Caco-2 (cell line): ENCODE data around the gene PMEPA1. TPM values are rescaled to one million over a fixed set of nuclear protein-coding genes. Genes with fewer than 3 reads are reported as not detected.

Experiments
- BruUV-seq: library from RNA; stranded (reverse); fragments of 400-500 nt; replicated peaks from 2 replicates; lab custom pipeline; 2021; lab: Mats Ljungman, UMichigan
- CTCF ChIA-PET: fragments of 300-600 bp; sonication (Branson Sonifier 250); formaldehyde crosslinking; loops from one replicate; lab custom pipeline; 2022; ENCODE audit warnings: antibody characterized with exemption; lab: Charles Lee
- POLR2A ChIA-PET: fragments of 300-600 bp; sonication (Branson Sonifier 250); formaldehyde crosslinking; loops from one replicate; lab custom pipeline; 2022; ENCODE audit warnings: antibody characterized with exemption; lab: Charles Lee
- DNase-seq, 2 experiments: peaks; one replicate each; pipeline versions ENCODE4 v3.0.0 to v3.0.0-alpha.2; 2020 to 2022
- H3K27me3 ChIP-seq: replicated peaks from 2 replicates; pipeline ENCODE4 v1.6.0; 2011; ENCODE audit warnings: low read length; ENCODE audit not compliant: control insufficient read depth, insufficient read depth
- H3K36me3 ChIP-seq: 2 replicates; pipeline ENCODE4 v1.5.1; 2011; ENCODE audit warnings: low read length; ENCODE audit not compliant: control insufficient read depth, insufficient read depth
- H3K4me1 ChIP-seq: fragments of 250-450 bp; sonication (Bioruptor Pico); 2 replicates; pipeline ENCODE4 v1.5.1; 2020; ENCODE audit warnings: mild to moderate bottlenecking
- H3K4me3 ChIP-seq: 2 replicates; pipeline ENCODE4 v1.5.1; 2011; ENCODE audit warnings: low read depth, mild to moderate bottlenecking, control low read depth, low read length
- H3K9me3 ChIP-seq: fragments of 250-450 bp; sonication (Bioruptor Pico); 2 replicates; pipeline ENCODE4 v1.5.1; 2020; ENCODE audit warnings: mild to moderate bottlenecking, moderate library complexity
- H3K27ac Mint-ChIP-seq: one replicate; pipeline ENCODE4 v1.8.0; 2022; ENCODE audit warnings: mixed read lengths; ENCODE audit not compliant: unreplicated experiment
- H3K27me3 Mint-ChIP-seq: one replicate; pipeline ENCODE4 v1.8.0; 2022; ENCODE audit warnings: mixed read lengths; ENCODE audit not compliant: insufficient read depth, unreplicated experiment
- H3K36me3 Mint-ChIP-seq: one replicate; pipeline ENCODE4 v1.8.0; 2022; ENCODE audit warnings: mild to moderate bottlenecking, mixed read lengths; ENCODE audit not compliant: insufficient read depth, unreplicated experiment
- H3K4me1 Mint-ChIP-seq: one replicate; pipeline ENCODE4 v1.8.0; 2022; ENCODE audit warnings: low read depth, mixed read lengths; ENCODE audit not compliant: unreplicated experiment
- H3K4me3 Mint-ChIP-seq: one replicate; pipeline ENCODE4 v1.8.0; 2022; ENCODE audit warnings: mild to moderate bottlenecking, moderate library complexity, mixed read lengths; ENCODE audit not compliant: unreplicated experiment
- H3K9me3 Mint-ChIP-seq: one replicate; pipeline ENCODE4 v1.8.0; 2022; ENCODE audit warnings: mixed read lengths; ENCODE audit not compliant: unreplicated experiment
- intact Hi-C: fragments of 100-400 bp; cut with micrococcal nuclease; formaldehyde crosslinking; loops from one replicate; pipeline ENCODE4 v1.10.0; 2022; ENCODE audit not compliant: unreplicated experiment
- total RNA-seq: library from RNA; stranded (reverse); gene quantifications from 2 replicates; pipeline ENCODE4 v1.2.3, GENCODE V29; 2022
- TF ChIP-seq, protein P1 (sequence below), 2 experiments: fragments of 200-600 bp in 1 of 2; IDR thresholded peaks; 1 replicate in 1 of 2; 2 replicates in 1 of 2; pipeline versions ENCODE4 v1.5.1 to v1.8.0; 2011 to 2022; ENCODE audit warnings: antibody characterized with exemption in 1 of 2, control low read depth in 1 of 2, inconsistent platforms in 1 of 2, low read depth in 1 of 2, low read length in 1 of 2, mild to moderate bottlenecking in 1 of 2, moderate library complexity in 1 of 2; ENCODE audit not compliant: insufficient read depth in 1 of 2, severe bottlenecking in 1 of 2, unreplicated experiment in 1 of 2

PMEPA1 gene
- total RNA-seq, 1 experiment from 2014 or later = 3.3 TPM

- Mint-ChIP-seq H3K9me3 (no peaks in the 10 kb centered on the region), H3K4me1 (peaks cover 8% of the 10 kb centered on the region), H3K27ac (peak overlapping the region; percentile 3), H3K36me3 (no peaks in the 10 kb centered on the region), H3K4me3 (peak overlapping the region; percentile 70), H3K27me3 (peaks cover 17% of the 10 kb centered on the region)
- Histone ChIP-seq H3K4me1 (peaks cover 4% of the 10 kb centered on the region; the same call in 1 of the 2 replicates), H3K27me3 (peaks cover 2% of the 10 kb centered on the region), H3K36me3 (no peaks in the 10 kb centered on the region), H3K9me3 (no peaks in the 10 kb centered on the region), H3K4me3 (no peak overlapping the region)
- DNase-seq = no peak
- intact Hi-C loops = no loop called here
- TF ChIP-seq, protein P1, sequence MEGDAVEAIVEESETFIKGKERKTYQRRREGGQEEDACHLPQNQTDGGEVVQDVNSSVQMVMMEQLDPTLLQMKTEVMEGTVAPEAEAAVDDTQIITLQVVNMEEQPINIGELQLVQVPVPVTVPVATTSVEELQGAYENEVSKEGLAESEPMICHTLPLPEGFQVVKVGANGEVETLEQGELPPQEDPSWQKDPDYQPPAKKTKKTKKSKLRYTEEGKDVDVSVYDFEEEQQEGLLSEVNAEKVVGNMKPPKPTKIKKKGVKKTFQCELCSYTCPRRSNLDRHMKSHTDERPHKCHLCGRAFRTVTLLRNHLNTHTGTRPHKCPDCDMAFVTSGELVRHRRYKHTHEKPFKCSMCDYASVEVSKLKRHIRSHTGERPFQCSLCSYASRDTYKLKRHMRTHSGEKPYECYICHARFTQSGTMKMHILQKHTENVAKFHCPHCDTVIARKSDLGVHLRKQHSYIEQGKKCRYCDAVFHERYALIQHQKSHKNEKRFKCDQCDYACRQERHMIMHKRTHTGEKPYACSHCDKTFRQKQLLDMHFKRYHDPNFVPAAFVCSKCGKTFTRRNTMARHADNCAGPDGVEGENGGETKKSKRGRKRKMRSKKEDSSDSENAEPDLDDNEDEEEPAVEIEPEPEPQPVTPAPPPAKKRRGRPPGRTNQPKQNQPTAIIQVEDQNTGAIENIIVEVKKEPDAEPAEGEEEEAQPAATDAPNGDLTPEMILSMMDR (IDR thresholded peaks at IDR 0.05; ENCODE audit: insufficient read depth in 1 of 2, low read depth in 1 of 2, low read length in 1 of 2, severe bottlenecking in 1 of 2, unreplicated experiment in 1 of 2) = no peak
- POLR2A ChIA-PET = no interaction called here
- CTCF ChIA-PET = interaction anchor here (0.5 to 1.0 kb wide), 3 partner anchors 10 to 408 kb away, joined by 3 to 8 read pairs (median 3); no protein-coding TSS in a partner anchor
- BruUV-seq = no TSS peak
Measured at GRCh38 chr20:57707849-57708693, 1.7 kb downstream of the PMEPA1 start.

GRCh38 chr20:57707320-57707719 is 2.5 kb downstream of the PMEPA1 start:
- peaks cover 4% of the 10 kb centered on the region; the same call in 1 of the 2 replicates for H3K4me1 ChIP-seq
- H3K27me3 Mint-ChIP-seq = peaks cover 15% of the 10 kb centered on the region
- CTCF ChIA-PET = interaction anchor here (0.6 to 1.0 kb wide), 2 partner anchors 9 to 409 kb away, joined by 3 to 8 read pairs; no protein-coding TSS in a partner anchor
- no TSS peak for BruUV-seq
- peak overlapping the region; percentile 7 for H3K4me3 Mint-ChIP-seq
- H3K4me3 ChIP-seq = no peak overlapping the region
- H3K4me1 Mint-ChIP-seq = peaks cover 8% of the 10 kb centered on the region
- H3K36me3 ChIP-seq = no peaks in the 10 kb centered on the region
- H3K9me3 ChIP-seq = no peaks in the 10 kb centered on the region
- H3K27ac Mint-ChIP-seq = no peak overlapping the region
- no peaks in the 10 kb centered on the region for H3K36me3 Mint-ChIP-seq
- TF ChIP-seq, protein P1 (IDR thresholded peaks at IDR 0.05; ENCODE audit: insufficient read depth in 1 of 2, low read depth in 1 of 2, low read length in 1 of 2, severe bottlenecking in 1 of 2, unreplicated experiment in 1 of 2) = no peak
- intact Hi-C loops = no loop called here
- peaks cover 2% of the 10 kb centered on the region for H3K27me3 ChIP-seq
- H3K9me3 Mint-ChIP-seq = no peaks in the 10 kb centered on the region
- DNase-seq = no peak
- POLR2A ChIA-PET = no interaction called here

GRCh38 chr20:57705127-57705899 is 4.5 kb downstream of the PMEPA1 start:
- POLR2A ChIA-PET = no interaction called here
- Mint-ChIP-seq H3K27me3 (peaks cover 13% of the 10 kb centered on the region), H3K27ac (no peak overlapping the region), H3K4me3 (no peak overlapping the region), H3K4me1 (peaks cover 8% of the 10 kb centered on the region), H3K9me3 (no peaks in the 10 kb centered on the region), H3K36me3 (no peaks in the 10 kb centered on the region)
- no TSS peak for BruUV-seq
- no peaks in the 10 kb centered on the region; the same call in 1 of the 2 replicates for H3K27me3 ChIP-seq
- TF ChIP-seq, protein P1 (IDR thresholded peaks at IDR 0.05; ENCODE audit: insufficient read depth in 1 of 2, low read depth in 1 of 2, low read length in 1 of 2, severe bottlenecking in 1 of 2, unreplicated experiment in 1 of 2) = no peak
- CTCF ChIA-PET = no interaction called here
- intact Hi-C loops = no loop called here
- H3K9me3 ChIP-seq = no peaks in the 10 kb centered on the region
- H3K36me3 ChIP-seq = no peaks in the 10 kb centered on the region
- no peak overlapping the region for H3K4me3 ChIP-seq
- H3K4me1 ChIP-seq = peaks cover 4% of the 10 kb centered on the region; the same call in 1 of the 2 replicates
- no peak for DNase-seq
